Frontal cortex (tissue), 4 donors: ENCODE data around the gene PGLYRP3. TPM values are rescaled to one million over a fixed set of nuclear protein-coding genes. Genes with fewer than 3 reads are reported as not detected.

ENCODE experiments used
- DNase-seq, 2 donors: peaks; one replicate each; pipeline ENCODE4 v3.0.0; 2012; ENCODE audit warnings: low spot score in 2 of 2
- FAIRE-seq: peaks from 2 replicates; lab custom pipeline; 2012; peaks lifted over from hg19 to GRCh38; lab: Jason Lieb, UNC
- small RNA-seq: library from RNA; depleted of rRNA; stranded (forward); fragments of <200 nt; gene quantifications from one replicate; pipeline ENCODE3, GENCODE V24; 2014
- total RNA-seq: library from RNA; depleted of rRNA; stranded (reverse); fragments of >200 nt; gene quantifications from one replicate; pipeline ENCODE4 v1.2.3, GENCODE V29; 2014
- donor health status: control.
- donor health status: control.
- donor health status: control.

PGLYRP3 gene
- total RNA-seq, 1 donor from 2014 or later = not detected

- DNase-seq = no peak
- no peak for FAIRE-seq
These were observed 47.3 kb downstream of the PGLYRP3 start for GRCh38 chr1:153265457-153265856.

- FAIRE-seq = no peak
These were observed 50.1 kb downstream of the PGLYRP3 start for GRCh38 chr1:153262462-153263157.

GRCh38 chr1:153262070-153262366 lies 50.7 kb downstream of the PGLYRP3 start:
- no peak for DNase-seq
- FAIRE-seq = no peak

More at GRCh38 chr1:153262462-153263157, 50.1 kb downstream of the PGLYRP3 start:
- no peak for DNase-seq

GRCh38 chr1:153261281-153262069 lies 51.3 kb downstream of the PGLYRP3 start:
- DNase-seq (peak; percentile 28 to 34), FAIRE-seq (no peak)

GRCh38 chr1:153260585-153261280 lies 52.0 kb downstream of the PGLYRP3 start:
- no peak for FAIRE-seq
- DNase-seq = peak in 1 of 2 donors; percentile 40

- FAIRE-seq = no peak
- no peak for DNase-seq
These were observed 53.4 kb downstream of the PGLYRP3 start, which contains the start of gene LORICRIN for GRCh38 chr1:153259387-153259786. TSS of gene LORICRIN (plus strand) at chr1:153259687. CDS start at chr1:153260950, 1,263 bp downstream.

- no peak for FAIRE-seq
- no peak for DNase-seq
These were observed 59.1 kb downstream of the PGLYRP3 start for GRCh38 chr1:153253693-153254092.

GRCh38 chr1:153253076-153253475 lies 59.7 kb downstream of the PGLYRP3 start:
- no peak for DNase-seq
- no peak for FAIRE-seq

GRCh38 chr1:153251988-153252387 lies 60.8 kb downstream of the PGLYRP3 start:
- FAIRE-seq = no peak
- no peak for DNase-seq

- FAIRE-seq (no peak), DNase-seq (no peak)
These were observed 61.2 kb downstream of the PGLYRP3 start for GRCh38 chr1:153251562-153251961.

GRCh38 chr1:153251087-153251486 lies 61.7 kb downstream of the PGLYRP3 start:
- FAIRE-seq = no peak

GRCh38 chr1:153250166-153250565 lies 62.6 kb downstream of the PGLYRP3 start:
- FAIRE-seq = no peak

More at GRCh38 chr1:153251087-153251486, 61.7 kb downstream of the PGLYRP3 start:
- no peak for DNase-seq

GRCh38 chr1:153248176-153248879 lies 64.4 kb downstream of the PGLYRP3 start:
- DNase-seq (no peak), FAIRE-seq (no peak)

More at GRCh38 chr1:153250166-153250565, 62.6 kb downstream of the PGLYRP3 start:
- DNase-seq = no peak

Small RNA genes lying within 50 kb of the gene (small RNA-seq; reads per million reads assigned to genes)
- gene RNU6-160P = not detected

Other genes with a start within 250 kb of the PGLYRP3 start
- not detected for gene SPRR2B, start 241.3 kb downstream of the PGLYRP3 start, total RNA-seq
- gene SPRR2E, start 218.4 kb downstream of the PGLYRP3 start, total RNA-seq = not detected
- not detected for gene SPRR2F, start 199.4 kb downstream of the PGLYRP3 start, total RNA-seq
- not detected for gene SPRR2G, start 162.1 kb downstream of the PGLYRP3 start, total RNA-seq
- not detected for gene LELP1, start 109.5 kb downstream of the PGLYRP3 start, total RNA-seq
- not detected for gene PRR9, start 95.4 kb downstream of the PGLYRP3 start, total RNA-seq
- gene LORICRIN, start 53.3 kb downstream of the PGLYRP3 start, total RNA-seq = not detected
- gene PGLYRP4, start 35.9 kb upstream of the PGLYRP3 start, total RNA-seq = not detected
- gene S100A9, start 44.9 kb upstream of the PGLYRP3 start, total RNA-seq = 28.9 TPM
- 6.9 TPM for gene S100A12, start 62.7 kb upstream of the PGLYRP3 start, total RNA-seq
- gene S100A8, start 78.1 kb upstream of the PGLYRP3 start, total RNA-seq = 7.3 TPM
- not detected for gene S100A7A, start 103.6 kb upstream of the PGLYRP3 start, total RNA-seq
- gene S100A7, start 147.7 kb upstream of the PGLYRP3 start, total RNA-seq = not detected
- 9.8 TPM for gene S100A6, start 223.0 kb upstream of the PGLYRP3 start, total RNA-seq
- not detected for gene S100A5, start 228.0 kb upstream of the PGLYRP3 start, total RNA-seq
- gene S100A4, start 232.9 kb upstream of the PGLYRP3 start, total RNA-seq = 1.6 TPM
- not detected for gene S100A3, start 236.3 kb upstream of the PGLYRP3 start, total RNA-seq